Aorta (tissue), 5 donors: ENCODE data around the gene MCRS1. TPM values are rescaled to one million over a fixed set of nuclear protein-coding genes. Genes with fewer than 3 reads are reported as not detected.

ENCODE experiments used
- ATAC-seq: fragments of 200-7000 bp; cut with Tn5 transposase; one replicate; pipeline ENCODE4 v1.9.1; 2022; ENCODE audit warnings: moderate library complexity; ENCODE audit not compliant: low FRiP score
- DNase-seq, 2 donors: peaks; one replicate each; pipeline ENCODE4 v3.0.0-alpha.2; 2020
- H3K27ac ChIP-seq, 2 donors: one replicate each; pipeline ENCODE4 v1.5.1; 2013; ENCODE audit warnings: low read length in 2 of 2, mild to moderate bottlenecking in 2 of 2, moderate library complexity in 2 of 2, control low read depth in 1 of 2, inconsistent platforms in 1 of 2, low read depth in 1 of 2
- H3K27me3 ChIP-seq, 2 donors: one replicate each; pipeline ENCODE4 v1.6.1; 2013; ENCODE audit warnings: control low read depth in 1 of 2, low read length in 1 of 2, mild to moderate bottlenecking in 1 of 2, moderate library complexity in 1 of 2; ENCODE audit not compliant: insufficient read depth in 2 of 2, control insufficient read depth in 1 of 2
- H3K36me3 ChIP-seq, 2 donors: one replicate each; pipeline ENCODE4 v1.6.1; 2013; ENCODE audit warnings: control low read depth in 1 of 2, low read length in 1 of 2, mild to moderate bottlenecking in 1 of 2; ENCODE audit not compliant: insufficient read depth in 2 of 2, control insufficient read depth in 1 of 2
- H3K4me1 ChIP-seq, 2 donors: one replicate each; pipeline ENCODE4 v1.6.1; 2013; ENCODE audit warnings: low read length in 2 of 2, control low read depth in 1 of 2, mild to moderate bottlenecking in 1 of 2, moderate library complexity in 1 of 2; ENCODE audit not compliant: insufficient read depth in 2 of 2, control insufficient read depth in 1 of 2
- H3K4me3 ChIP-seq, 2 donors: one replicate each; pipeline ENCODE4 v1.5.1; 2013; ENCODE audit warnings: low read length in 2 of 2, control low read depth in 1 of 2, mild to moderate bottlenecking in 1 of 2
- H3K9me3 ChIP-seq: one replicate; pipeline ENCODE4 v1.6.1; 2013; ENCODE audit warnings: mild to moderate bottlenecking, low read length; ENCODE audit not compliant: control insufficient read depth
- WGBS, 2 donors: extraction: QIAGEN DNeasy Blood & Tissue Kit; methylation state at CpG; one replicate each; pipeline ENCODE4 v1.1.7; 2013; 5-methylcytosine and 5-hydroxymethylcytosine counted together
- intact Hi-C, 2 donors: fragments of 100-400 bp; cut with DNase I; formaldehyde crosslinking; loops; one replicate each; pipeline versions ENCODE4 v1.14.2 to v1.15.0; 2022
- polyA plus RNA-seq, 2 donors: library from polyadenylated mRNA; stranded (reverse); fragments of 200-250 nt; gene quantifications; one replicate each; pipeline ENCODE4 v1.2.3, GENCODE V29; 2013
- total RNA-seq, 2 donors: library from RNA; stranded (reverse); fragmentation: NEBNext Ultra II Directional; extraction: Animal tissue kit (Norgen Biotek cat#: 25700); gene quantifications; one replicate each; pipeline ENCODE4 v1.2.1, GENCODE V29; 2021
- donor health status: healthy with polysubstance abuse.
- donor health status: Bipolar disorder and iron deficiency.
- donor health status: DM: no; HTN: no; CAD: no.
- donor health status: DM: no; HTN: no; CAD: no.
- donor health status: DM: yes; HTN: yes; CAD: no.

MCRS1 gene
- total and polyA plus RNA-seq, 4 donors: 27.5 to 99.2 (median 39.3) TPM

DNA sequence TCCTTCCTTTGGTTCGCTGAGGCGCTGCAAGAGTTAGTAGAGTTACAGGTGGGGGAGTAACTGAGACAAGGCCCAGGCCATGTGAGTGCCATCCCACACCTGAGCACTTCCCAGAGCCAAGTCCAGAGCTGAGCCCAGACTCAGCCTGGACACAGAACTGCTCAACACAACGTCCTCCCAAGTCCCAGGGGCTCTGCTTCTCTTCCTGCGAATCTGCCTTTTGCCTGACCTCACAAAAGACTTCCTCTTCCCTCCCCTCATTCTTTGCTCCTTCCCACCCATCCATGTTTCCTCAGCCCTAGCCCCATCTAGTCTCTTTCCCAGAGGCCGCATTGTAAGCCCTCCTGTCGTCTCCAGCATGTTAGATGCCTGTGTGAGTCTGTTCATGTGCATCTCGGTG lies 16.6 kb upstream of the MCRS1 start:
- no peak overlapping the region for H3K4me3 ChIP-seq
- DNase-seq (no peak), ATAC-seq (no peak)
- intact Hi-C loops: no loop called here
- no peak overlapping the region for H3K27ac ChIP-seq
- WGBS, 2 donors: 83 to 87% methylated on average over 7 of the region's 7 CpGs
- no peaks in the 10 kb centered on the region for H3K36me3 ChIP-seq
- H3K9me3 ChIP-seq: no peaks in the 10 kb centered on the region
- no peaks in the 10 kb centered on the region for H3K27me3 ChIP-seq
- H3K4me1 ChIP-seq: no peaks in the 10 kb centered on the region

DNA sequence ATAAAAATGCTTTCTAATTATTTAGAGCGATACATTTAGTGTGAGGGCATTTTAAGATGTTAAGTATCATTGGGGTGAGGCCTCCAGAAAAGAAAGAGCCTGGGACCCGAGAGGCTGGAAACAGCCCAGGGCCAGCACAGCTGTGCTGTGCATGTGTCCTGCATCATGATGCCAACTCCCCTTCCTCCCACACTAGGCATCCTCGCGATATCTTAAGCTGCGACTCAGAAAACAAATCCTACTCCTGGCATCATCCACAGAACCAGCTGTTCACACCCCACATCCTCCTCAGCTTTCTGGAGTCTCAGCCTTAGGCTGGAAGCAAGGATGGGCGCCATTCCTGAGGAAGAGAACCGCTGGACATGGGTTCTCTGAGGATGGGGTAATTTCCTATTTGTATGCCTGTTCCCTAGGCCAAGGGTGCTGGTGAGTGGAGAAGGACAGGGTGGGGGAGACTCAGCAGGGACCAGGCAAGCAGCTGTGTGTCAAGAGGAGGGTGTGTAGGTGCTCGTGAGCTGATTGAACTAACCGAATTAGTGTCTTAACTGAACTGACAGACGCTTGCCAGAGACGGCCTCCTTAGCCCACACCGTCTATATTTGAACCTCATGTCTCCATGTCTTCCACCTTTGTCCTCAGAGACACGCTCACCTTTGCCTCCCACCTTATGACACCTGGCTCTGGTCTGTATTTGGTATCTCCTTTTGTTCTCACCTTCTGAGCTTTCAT lies 15.6 kb upstream of the MCRS1 start:
- Histone ChIP-seq H3K9me3 (no peaks in the 10 kb centered on the region), H3K27ac (no peak overlapping the region), H3K4me3 (no peak overlapping the region), H3K4me1 (no peaks in the 10 kb centered on the region), H3K27me3 (no peaks in the 10 kb centered on the region), H3K36me3 (no peaks in the 10 kb centered on the region)
- DNase-seq (no peak), ATAC-seq (no peak)
- WGBS, 2 donors: 58 to 60% methylated on average over 13 of the region's 13 CpGs
- intact Hi-C loops: no loop called here

DNA sequence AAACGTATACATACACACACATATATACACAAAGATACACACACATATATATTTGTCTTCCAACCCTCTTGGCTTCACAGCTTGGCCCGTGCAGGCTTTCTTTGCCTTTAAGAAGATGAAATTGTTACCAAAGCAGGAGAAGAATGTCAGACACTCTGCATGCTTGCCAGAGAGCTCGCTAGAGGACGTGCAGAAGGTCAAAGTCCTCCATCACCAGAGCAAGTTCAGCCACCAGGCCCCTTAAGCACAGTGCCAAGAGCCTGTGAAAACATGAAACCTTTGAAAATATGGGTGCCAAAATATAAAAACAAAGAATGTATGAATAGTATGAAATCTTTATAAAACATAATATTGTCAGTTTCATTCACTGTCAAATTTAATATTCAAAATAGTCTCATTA lies 14.9 kb upstream of the MCRS1 start:
- Histone ChIP-seq H3K4me1 (no peaks in the 10 kb centered on the region), H3K4me3 (no peak overlapping the region), H3K9me3 (no peaks in the 10 kb centered on the region), H3K36me3 (no peaks in the 10 kb centered on the region), H3K27me3 (no peaks in the 10 kb centered on the region), H3K27ac (no peak overlapping the region)
- intact Hi-C loops: no loop called here
- DNase-seq: no peak
- 11 to 13% methylated on average over 4 of the region's 4 CpGs for WGBS, 2 donors
- no peak for ATAC-seq

DNA sequence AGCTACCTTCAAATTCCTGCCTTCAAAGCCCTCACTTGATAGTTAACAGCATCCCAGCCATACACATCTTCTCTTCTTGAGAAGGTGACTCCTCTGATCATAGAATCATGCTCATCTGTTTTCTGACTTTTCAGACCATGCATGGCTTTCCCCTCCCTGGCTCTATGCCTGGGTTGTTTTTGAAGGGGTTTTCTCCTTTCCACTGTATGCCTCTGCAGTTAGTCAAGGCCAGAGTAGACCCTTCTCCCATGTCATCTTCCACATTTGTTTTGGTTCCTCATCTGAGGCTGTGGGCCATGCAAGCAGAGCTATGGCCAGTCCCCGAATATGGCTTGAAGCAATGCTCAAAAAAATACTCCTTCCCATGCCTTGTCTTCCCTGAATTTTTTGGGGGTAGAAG lies 14.3 kb upstream of the MCRS1 start:
- Histone ChIP-seq H3K27ac (no peak overlapping the region), H3K4me1 (no peaks in the 10 kb centered on the region), H3K4me3 (no peak overlapping the region), H3K9me3 (no peaks in the 10 kb centered on the region), H3K27me3 (no peaks in the 10 kb centered on the region), H3K36me3 (no peaks in the 10 kb centered on the region)
- 45 to 51% methylated on average over 1 of the region's 1 CpG for WGBS, 2 donors
- intact Hi-C loops: no loop called here
- DNase-seq (no peak), ATAC-seq (no peak)

DNA sequence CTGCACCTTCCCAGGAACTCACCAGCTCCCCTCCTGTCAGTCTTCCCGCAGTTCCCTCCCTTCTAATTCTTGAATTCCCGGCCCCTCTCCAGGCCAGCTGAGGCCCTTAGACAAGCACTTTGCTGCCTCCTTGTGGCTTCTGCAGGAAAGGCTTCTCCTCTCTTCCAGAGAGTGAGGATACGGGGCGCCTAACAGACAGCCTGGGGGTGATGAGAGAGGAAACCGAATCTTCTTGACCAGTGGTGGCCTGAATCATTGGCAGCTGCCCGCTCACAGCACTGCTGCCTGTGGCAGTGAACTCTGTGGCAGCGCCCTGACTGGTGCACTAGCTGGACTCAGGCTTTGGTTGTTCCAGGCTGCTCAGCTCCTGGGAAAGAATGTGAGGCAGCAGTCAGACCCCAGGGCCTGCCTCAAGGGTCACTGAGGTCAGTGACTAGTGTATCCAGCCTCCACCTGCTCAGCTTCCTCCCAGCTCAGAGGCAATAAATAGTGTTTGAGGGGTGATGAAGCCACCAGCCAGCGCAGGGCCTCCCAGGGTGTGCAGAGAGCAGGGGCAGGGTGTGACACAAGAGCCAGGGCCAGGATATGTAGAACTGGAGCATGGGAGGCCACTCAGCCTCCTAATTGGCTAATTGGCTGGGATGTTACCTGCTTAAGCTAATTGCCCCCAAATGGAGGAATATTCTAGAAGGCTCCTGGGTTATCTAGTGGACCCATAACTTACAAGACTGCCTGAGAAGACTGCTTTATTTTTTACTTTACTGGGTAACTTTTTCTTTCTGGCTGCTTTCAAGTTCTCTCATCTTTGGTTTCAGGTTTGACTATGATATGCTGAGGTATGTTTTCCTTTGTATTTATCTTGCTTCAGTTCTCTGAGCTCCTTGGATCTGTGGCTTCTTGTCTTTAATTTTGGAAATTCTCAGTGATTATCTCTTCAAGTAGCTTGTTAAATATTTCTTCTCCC lies 12.9 kb upstream of the MCRS1 start:
- WGBS, 2 donors: 27 to 31% methylated on average over 8 of the region's 8 CpGs
- H3K4me1 ChIP-seq: no peaks in the 10 kb centered on the region
- no peaks in the 10 kb centered on the region for H3K27me3 ChIP-seq
- intact Hi-C loops: no loop called here
- no peak overlapping the region for H3K4me3 ChIP-seq
- no peaks in the 10 kb centered on the region for H3K9me3 ChIP-seq
- H3K27ac ChIP-seq: no peak overlapping the region
- ATAC-seq (peak; percentile 62), DNase-seq (peak; percentile 75 to 84)
- H3K36me3 ChIP-seq: no peaks in the 10 kb centered on the region

DNA sequence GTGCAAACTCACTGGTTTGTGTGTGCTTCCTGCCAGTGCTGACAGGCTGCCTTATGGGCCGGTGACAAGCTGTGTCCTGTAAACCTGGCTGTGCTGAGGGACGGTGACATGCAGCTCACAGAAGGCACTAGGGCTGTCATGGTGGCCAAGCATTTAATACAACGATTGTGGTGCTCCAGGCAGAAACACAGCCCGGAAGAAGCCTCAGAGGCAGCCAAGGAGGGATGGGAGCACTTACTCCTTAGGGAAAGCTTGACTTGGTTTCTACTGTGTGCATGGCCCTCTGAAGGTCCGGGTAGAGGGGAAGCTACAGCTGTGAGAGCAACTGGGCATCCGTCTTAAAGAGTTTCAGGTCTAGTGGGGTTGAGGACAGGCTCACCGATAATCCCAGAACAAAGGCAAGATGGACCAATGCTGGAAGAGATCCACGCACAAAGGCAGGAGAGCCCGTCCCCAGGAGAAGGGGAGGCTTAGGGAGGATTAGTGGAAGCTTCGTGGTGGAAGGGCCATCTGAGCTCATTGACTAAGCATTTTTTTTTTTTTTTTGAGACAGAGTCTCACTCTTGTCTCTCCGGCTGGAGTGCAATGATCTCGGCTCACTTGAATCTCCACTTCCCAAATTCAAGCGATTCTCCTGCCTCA lies 10.7 kb upstream of the MCRS1 start:
- 84 to 91% methylated on average over 13 of the region's 13 CpGs for WGBS, 2 donors
- Histone ChIP-seq H3K36me3 (no peaks in the 10 kb centered on the region), H3K4me1 (no peaks in the 10 kb centered on the region), H3K4me3 (no peak overlapping the region), H3K27me3 (no peaks in the 10 kb centered on the region), H3K27ac (no peak overlapping the region), H3K9me3 (no peaks in the 10 kb centered on the region)
- intact Hi-C loops: no loop called here
- ATAC-seq (no peak), DNase-seq (no peak)

DNA sequence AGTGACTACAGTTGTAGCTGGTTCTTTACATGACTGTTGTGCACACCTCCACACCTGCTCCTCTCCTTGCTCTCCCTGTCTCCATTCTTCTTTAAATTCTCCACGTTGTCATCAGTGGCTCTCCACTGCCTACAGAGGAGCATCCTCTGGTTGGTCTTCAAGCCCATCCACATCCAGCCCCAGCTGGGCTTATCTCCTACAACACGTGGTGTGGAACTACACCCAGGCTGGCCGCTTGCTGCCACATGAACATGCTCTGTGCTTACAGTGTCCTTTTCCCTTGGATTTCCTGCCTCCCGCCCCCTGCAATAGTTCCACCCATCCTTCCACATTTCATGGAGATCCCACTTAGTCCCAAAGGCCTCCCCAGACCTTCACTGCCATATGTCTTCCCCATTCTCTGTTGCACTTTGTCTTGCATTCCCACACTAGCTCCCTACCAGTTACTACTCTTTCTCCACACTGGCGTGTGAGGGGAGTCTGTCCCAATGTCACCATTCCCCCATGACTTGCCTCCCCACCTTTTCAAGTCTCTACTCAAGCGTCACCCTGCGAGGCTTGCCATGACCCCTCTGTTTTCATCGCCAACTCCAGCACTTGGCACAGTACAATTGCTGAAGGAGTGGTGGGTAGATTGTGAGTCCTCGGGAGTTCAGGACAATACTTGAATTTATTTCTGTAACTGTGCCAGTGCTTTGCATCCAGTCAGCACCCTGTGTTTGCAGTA lies 9.8 kb upstream of the MCRS1 start:
- Histone ChIP-seq H3K27me3 (no peaks in the 10 kb centered on the region), H3K9me3 (no peaks in the 10 kb centered on the region), H3K4me1 (no peaks in the 10 kb centered on the region), H3K36me3 (no peaks in the 10 kb centered on the region), H3K27ac (no peak overlapping the region), H3K4me3 (no peak overlapping the region)
- ATAC-seq: no peak
- intact Hi-C loops: no loop called here
- WGBS, 2 donors: 70 to 74% methylated on average over 9 of the region's 9 CpGs
- no peak for DNase-seq

DNA sequence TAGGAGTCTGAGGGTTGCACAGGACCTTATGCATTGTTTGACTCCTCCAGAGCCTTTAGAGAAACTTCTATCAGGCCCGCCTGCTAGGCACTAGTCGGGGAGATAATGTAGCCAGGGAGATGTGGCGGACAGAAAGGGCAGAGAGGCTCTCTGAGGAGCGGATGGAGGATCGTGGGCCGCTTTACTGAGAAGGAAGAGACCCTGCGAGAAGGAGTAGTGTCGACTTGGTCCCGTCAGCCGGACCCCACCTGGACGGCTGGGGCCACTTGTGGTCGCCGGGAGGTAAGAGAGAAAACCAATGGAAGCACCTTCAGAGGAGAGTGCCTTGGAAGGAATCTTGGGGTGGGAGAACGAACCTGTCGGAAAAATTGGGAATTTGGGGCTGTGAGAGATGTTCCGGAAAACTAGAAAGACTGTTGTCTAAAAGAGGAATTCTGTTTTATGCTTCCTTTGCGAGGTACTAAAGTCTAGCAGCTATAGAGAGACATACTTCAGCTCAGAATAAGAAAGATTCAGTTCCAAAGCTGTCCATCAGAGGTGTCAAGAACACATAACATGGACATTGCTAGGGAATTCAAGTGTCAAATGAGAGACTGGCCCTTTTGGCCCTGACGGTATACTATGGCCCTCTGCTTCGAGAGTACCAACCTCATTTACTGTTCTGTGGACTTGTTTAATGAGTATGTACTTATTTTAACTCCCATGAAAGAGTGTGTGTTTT lies 660 bp upstream of the MCRS1 start:
- ATAC-seq (peak; percentile 50), DNase-seq (no peak)
- H3K27ac ChIP-seq: no peak overlapping the region
- peaks cover 0 to 4% of the 10 kb centered on the region in 2 donors for H3K4me1 ChIP-seq
- H3K4me3 ChIP-seq: peak overlapping the region; percentile 72 to 73
- intact Hi-C loops: no loop called here
- H3K36me3 ChIP-seq: peaks cover 0 to 1% of the 10 kb centered on the region in 2 donors
- H3K27me3 ChIP-seq: no peaks in the 10 kb centered on the region
- WGBS, 2 donors: 1% methylated on average over 19 of the region's 19 CpGs
- H3K9me3 ChIP-seq: no peaks in the 10 kb centered on the region
